A673 (cell line): ENCODE measurements around the gene KRT76.

ENCODE experiments used
- EZH2 ChIP-seq: fragments of 200-600 bp; sonication (generic); IDR thresholded peaks from 2 replicates; pipeline ENCODE4 v1.6.1; 2017; ENCODE audit warnings: borderline replicate concordance, low read depth, mild to moderate bottlenecking, mixed read lengths, antibody characterized with exemption, low read length; ENCODE audit not compliant: poor library complexity, severe bottlenecking
- TF ChIP-seq, protein P1 (sequence below): fragments of 300-800, 200-600 bp; sonication (generic); conservative IDR thresholded peaks from 2 replicates; pipeline ENCODE4 v1.5.1; 2017; ENCODE audit warnings: low read depth, mild to moderate bottlenecking, antibody characterized with exemption, low read length, moderate library complexity, mixed read lengths

DNA sequence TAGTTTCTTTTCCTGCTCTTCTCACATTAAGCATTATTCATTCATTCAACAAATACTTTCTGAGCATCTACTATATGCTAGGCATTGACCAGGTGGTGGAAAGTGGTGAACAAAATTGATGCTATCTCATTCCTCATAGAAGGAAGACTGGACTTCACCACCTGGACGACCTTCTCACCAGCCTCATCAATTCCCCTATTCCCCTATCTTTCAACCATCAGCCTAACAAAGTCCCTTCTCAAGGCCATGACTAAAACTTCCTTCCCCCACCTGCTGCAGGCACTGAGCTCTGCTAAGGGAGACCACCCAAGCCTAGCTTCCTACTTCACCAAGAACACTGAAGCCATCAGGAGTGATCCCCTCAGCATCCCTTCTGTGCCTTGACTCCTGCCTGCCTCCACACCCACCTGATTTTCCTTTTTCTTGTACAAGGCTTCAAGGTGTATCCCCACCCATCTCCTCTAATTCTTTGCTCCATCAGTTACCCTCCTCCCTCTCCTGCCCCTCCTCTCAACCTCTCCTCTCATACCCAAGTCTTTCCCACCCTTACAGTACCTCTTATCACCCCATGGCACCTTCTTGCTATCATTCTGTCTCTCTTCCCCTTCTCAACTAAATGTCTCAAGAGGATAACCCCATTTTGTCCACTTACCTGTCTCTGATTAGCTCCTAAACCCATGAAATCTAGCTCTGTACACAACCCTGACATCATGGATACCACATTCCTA is 19.5 kb downstream of the KRT76 start:
- TF ChIP-seq, protein P1, sequence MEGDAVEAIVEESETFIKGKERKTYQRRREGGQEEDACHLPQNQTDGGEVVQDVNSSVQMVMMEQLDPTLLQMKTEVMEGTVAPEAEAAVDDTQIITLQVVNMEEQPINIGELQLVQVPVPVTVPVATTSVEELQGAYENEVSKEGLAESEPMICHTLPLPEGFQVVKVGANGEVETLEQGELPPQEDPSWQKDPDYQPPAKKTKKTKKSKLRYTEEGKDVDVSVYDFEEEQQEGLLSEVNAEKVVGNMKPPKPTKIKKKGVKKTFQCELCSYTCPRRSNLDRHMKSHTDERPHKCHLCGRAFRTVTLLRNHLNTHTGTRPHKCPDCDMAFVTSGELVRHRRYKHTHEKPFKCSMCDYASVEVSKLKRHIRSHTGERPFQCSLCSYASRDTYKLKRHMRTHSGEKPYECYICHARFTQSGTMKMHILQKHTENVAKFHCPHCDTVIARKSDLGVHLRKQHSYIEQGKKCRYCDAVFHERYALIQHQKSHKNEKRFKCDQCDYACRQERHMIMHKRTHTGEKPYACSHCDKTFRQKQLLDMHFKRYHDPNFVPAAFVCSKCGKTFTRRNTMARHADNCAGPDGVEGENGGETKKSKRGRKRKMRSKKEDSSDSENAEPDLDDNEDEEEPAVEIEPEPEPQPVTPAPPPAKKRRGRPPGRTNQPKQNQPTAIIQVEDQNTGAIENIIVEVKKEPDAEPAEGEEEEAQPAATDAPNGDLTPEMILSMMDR, result no peak
- TF ChIP-seq EZH2, result no peak
